H9 (cell line): Measurements from ENCODE around the gene NLN. TPM values are rescaled to one million over a fixed set of nuclear protein-coding genes. Genes with fewer than 3 reads are reported as not detected.

Experiments used
- DNase-seq: peaks from one replicate; pipeline ENCODE4 v3.0.0-alpha.2; 2017
- H2AFZ ChIP-seq: one replicate; pipeline ENCODE4 v1.6.1; 2013; ENCODE audit warnings: mild to moderate bottlenecking, low read length, control low read depth, moderate library complexity
- H2AK5ac ChIP-seq: 2 replicates; pipeline ENCODE4 v1.6.1; 2013; ENCODE audit warnings: low read length, control low read depth, mixed read lengths; ENCODE audit not compliant: insufficient read length
- H2BK120ac ChIP-seq: one replicate; pipeline ENCODE4 v1.6.1; 2013; ENCODE audit warnings: low read depth, mild to moderate bottlenecking, low read length, control low read depth, inconsistent platforms; ENCODE audit not compliant: poor library complexity, severe bottlenecking
- H2BK12ac ChIP-seq: 2 replicates; pipeline ENCODE4 v1.6.1; 2013; ENCODE audit warnings: low read length, control low read depth, mixed read lengths, low read depth; ENCODE audit not compliant: insufficient read length
- H2BK15ac ChIP-seq: 2 replicates; pipeline ENCODE4 v1.6.1; 2013; ENCODE audit warnings: low read depth, low read length, control low read depth
- H2BK20ac ChIP-seq: one replicate; pipeline ENCODE4 v1.6.1; 2013; ENCODE audit warnings: low read depth, mild to moderate bottlenecking, low read length, control low read depth, inconsistent platforms; ENCODE audit not compliant: poor library complexity, severe bottlenecking
- H2BK5ac ChIP-seq: 2 replicates; pipeline ENCODE4 v1.6.1; 2013; ENCODE audit warnings: low read length, control low read depth, mixed read lengths; ENCODE audit not compliant: insufficient read length
- H3K14ac ChIP-seq: 2 replicates; pipeline ENCODE4 v1.6.1; 2013; ENCODE audit warnings: low read length, control low read depth; ENCODE audit not compliant: insufficient read depth
- H3K18ac ChIP-seq: 2 replicates; pipeline ENCODE4 v1.6.1; 2013; ENCODE audit warnings: low read depth, mild to moderate bottlenecking, mixed read lengths, low read length, control low read depth; ENCODE audit not compliant: insufficient read length
- H3K23ac ChIP-seq: 2 replicates; pipeline ENCODE4 v1.6.1; 2013; ENCODE audit warnings: low read length, control low read depth, mixed read lengths, low read depth; ENCODE audit not compliant: insufficient read length
- H3K23me2 ChIP-seq: 2 replicates; pipeline ENCODE4 v1.6.1; 2013; ENCODE audit warnings: low read depth, mild to moderate bottlenecking, mixed read lengths, low read length, control low read depth; ENCODE audit not compliant: insufficient read length, poor library complexity, severe bottlenecking
- H3K27ac ChIP-seq: 2 replicates; pipeline ENCODE4 v1.5.1; 2013; ENCODE audit warnings: low read length, control low read depth, mixed read lengths, low read depth; ENCODE audit not compliant: insufficient read length
- H3K27me3 ChIP-seq: 2 replicates; pipeline ENCODE4 v1.6.1; 2013; ENCODE audit warnings: low read length, control low read depth, inconsistent platforms; ENCODE audit not compliant: insufficient read depth
- H3K4ac ChIP-seq: 2 replicates; pipeline ENCODE4 v1.6.1; 2013; ENCODE audit warnings: low read depth, mild to moderate bottlenecking, control low read depth, inconsistent platforms, low read length, moderate library complexity
- H3K4me1 ChIP-seq: 2 replicates; pipeline ENCODE4 v1.6.1; 2013; ENCODE audit warnings: low read length, control low read depth, inconsistent platforms; ENCODE audit not compliant: insufficient read depth
- H3K4me2 ChIP-seq: 2 replicates; pipeline ENCODE4 v1.6.1; 2013; ENCODE audit warnings: low read length, control low read depth, mixed read lengths; ENCODE audit not compliant: insufficient read length, insufficient read depth
- H3K56ac ChIP-seq: 2 replicates; pipeline ENCODE4 v1.6.1; 2013; ENCODE audit warnings: low read depth, mild to moderate bottlenecking, mixed read lengths, low read length, control low read depth; ENCODE audit not compliant: insufficient read length
- H3K79me1 ChIP-seq: 2 replicates; pipeline ENCODE4 v1.6.1; 2013; ENCODE audit warnings: low read depth, mild to moderate bottlenecking, moderate library complexity, low read length, control low read depth, inconsistent platforms; ENCODE audit not compliant: insufficient read depth, poor library complexity, severe bottlenecking
- H3K79me2 ChIP-seq: 2 replicates; pipeline ENCODE4 v1.6.1; 2013; ENCODE audit warnings: low read length, control low read depth, inconsistent platforms; ENCODE audit not compliant: insufficient read depth
- H3K9ac ChIP-seq: 2 replicates; pipeline ENCODE4 v1.6.1; 2013; ENCODE audit warnings: low read length, control low read depth, mixed read lengths; ENCODE audit not compliant: insufficient read length; ENCODE audit errors: extremely low read depth
- H3K9me3 ChIP-seq: one replicate; pipeline ENCODE4 v1.6.1; 2013; ENCODE audit warnings: low read depth, low read length, inconsistent platforms; ENCODE audit not compliant: control insufficient read depth
- H3T11ph ChIP-seq: one replicate; pipeline ENCODE4 v1.6.1; 2013; ENCODE audit warnings: mild to moderate bottlenecking, low read length, control low read depth, inconsistent platforms
- H4K20me1 ChIP-seq: one replicate; pipeline ENCODE4 v1.6.1; 2013; ENCODE audit not compliant: control insufficient read depth, insufficient read length, insufficient read depth
- H4K5ac ChIP-seq: 2 replicates; pipeline ENCODE4 v1.6.1; 2013; ENCODE audit warnings: low read depth, mild to moderate bottlenecking, mixed read lengths, low read length, control low read depth; ENCODE audit not compliant: insufficient read length
- H4K8ac ChIP-seq: replicated peaks from 2 replicates; pipeline ENCODE4 v1.6.1; 2013; ENCODE audit warnings: low read length, control low read depth, mixed read lengths, low read depth; ENCODE audit not compliant: insufficient read length
- H4K91ac ChIP-seq: 2 replicates; pipeline ENCODE4 v1.6.1; 2013; ENCODE audit warnings: low read depth, mild to moderate bottlenecking, moderate library complexity, mixed read lengths, low read length, control low read depth; ENCODE audit not compliant: insufficient read length
- H3K27ac Mint-ChIP-seq, 3 experiments: 2 replicates in 2 of 3; 3 replicates in 1 of 3; pipeline ENCODE4 v1.8.0; 2020 to 2021; ENCODE audit warnings: mixed read lengths in 3 of 3, mild to moderate bottlenecking in 1 of 3, moderate library complexity in 1 of 3
- H3K27me3 Mint-ChIP-seq: 2 replicates; pipeline ENCODE4 v1.8.0; 2021; ENCODE audit warnings: low read depth, mild to moderate bottlenecking, moderate library complexity, mixed read lengths
- H3K36me3 Mint-ChIP-seq, 3 experiments: 2 replicates in 2 of 3; 3 replicates in 1 of 3; pipeline ENCODE4 v1.8.0; 2020 to 2021; ENCODE audit warnings: low read depth in 3 of 3, mixed read lengths in 3 of 3; ENCODE audit not compliant: insufficient read depth in 1 of 3
- H3K4me1 Mint-ChIP-seq, 2 experiments: 2 replicates each; pipeline ENCODE4 v1.8.0; 2020; ENCODE audit warnings: mixed read lengths in 2 of 2
- H3K4me3 Mint-ChIP-seq, 2 experiments: 2 replicates in 1 of 2; 3 replicates in 1 of 2; pipeline ENCODE4 v1.8.0; 2020 to 2021; ENCODE audit warnings: mild to moderate bottlenecking in 2 of 2, mixed read lengths in 2 of 2, moderate library complexity in 1 of 2
- H3K9me3 Mint-ChIP-seq, 2 experiments: 2 replicates in 1 of 2; 3 replicates in 1 of 2; pipeline ENCODE4 v1.8.0; 2020; ENCODE audit warnings: mild to moderate bottlenecking in 2 of 2, mixed read lengths in 2 of 2, moderate library complexity in 1 of 2
- CTCF ChIP-seq: fragments of 200-600 bp; sonication (generic); conservative IDR thresholded peaks from 3 replicates; pipeline ENCODE4 v1.8.0; 2021; ENCODE audit warnings: antibody characterized with exemption, mild to moderate bottlenecking
- total RNA-seq: library from RNA; stranded (reverse); gene quantifications from 2 replicates; pipeline ENCODE4 v1.2.1, GENCODE V29; 2021

Gene NLN
- total RNA-seq, 1 experiment from 2014 or later: 137 TPM

GRCh38 chr5:65739162-65739561 lies 17.2 kb downstream of the NLN start:
- no peaks in the 10 kb centered on the region; the same call in 1 of the 2 replicates for H3K4me1 ChIP-seq
- H3K4me3 Mint-ChIP-seq: no peak overlapping the region

More at GRCh38 chr5:65739162-65739561, 17.2 kb downstream of the NLN start:
- TF ChIP-seq CTCF: no peak
- H3K14ac ChIP-seq: no peak overlapping the region
- peaks cover 2 to 8% (median 4%) of the 10 kb centered on the region in 3 experiments; a peak in 4 of 7 replicates for H3K36me3 Mint-ChIP-seq
- H2BK120ac ChIP-seq: no peak overlapping the region
- H2AFZ ChIP-seq: no peak overlapping the region
- no peaks in the 10 kb centered on the region for H3K9me3 Mint-ChIP-seq
- H2BK5ac ChIP-seq: no peak overlapping the region
- H4K20me1 ChIP-seq: no peaks in the 10 kb centered on the region
- peaks cover 6 to 11% of the 10 kb centered on the region in 2 experiments for H3K4me1 Mint-ChIP-seq
- H3K4me2 ChIP-seq: no peak overlapping the region
- H3K27ac ChIP-seq: no peak overlapping the region
- no peak for DNase-seq
- no peak overlapping the region for H3K18ac ChIP-seq
- no peak overlapping the region for H3K56ac ChIP-seq
- H3K27me3 Mint-ChIP-seq: no peaks in the 10 kb centered on the region
- no peak overlapping the region for H3K27ac Mint-ChIP-seq
- H3K4ac ChIP-seq: no peak overlapping the region
- no peaks in the 10 kb centered on the region for H3K23me2 ChIP-seq
- no peak overlapping the region for H2BK12ac ChIP-seq
- H3K79me2 ChIP-seq: peaks cover 24% of the 10 kb centered on the region; the same call in 1 of the 2 replicates
- no peak overlapping the region for H4K91ac ChIP-seq
- no peak overlapping the region for H2BK15ac ChIP-seq
- H3K79me1 ChIP-seq: no peaks in the 10 kb centered on the region
- no peak overlapping the region for H4K5ac ChIP-seq
- no peak overlapping the region for H3T11ph ChIP-seq
- no peak overlapping the region for H3K9ac ChIP-seq
- no peak overlapping the region for H2BK20ac ChIP-seq
- no peaks in the 10 kb centered on the region for H3K27me3 ChIP-seq
- H3K23ac ChIP-seq: no peak overlapping the region
- H2AK5ac ChIP-seq: no peak overlapping the region
- H3K9me3 ChIP-seq: no peaks in the 10 kb centered on the region
- no peak overlapping the region for H4K8ac ChIP-seq
